ENCODE results near the gene CACNA1F. TPM values are rescaled to one million over a fixed set of nuclear protein-coding genes. Genes with fewer than 3 reads are reported as not detected.
A peak's percentile ranks its signal among the peaks of the same experiment; 100 is the strongest.

CACNA1F gene
- total RNA-seq, 4 donors from 2014 or later: 0.10 to 0.21 (median 0.13) TPM; not detected in 1

- Histone ChIP-seq H3K27ac (peak overlapping the region; percentile 91 to 95 (median 93)), H3K36me3 (no peaks in the 10 kb centered on the region), H3K27me3 (no peaks in the 10 kb centered on the region), H3K4me3 (replicated peaks in 1 of 3) (peak overlapping the region in 1 of 3 donors; percentile 27), H3K4me1 (peaks cover 7 to 12% of the 10 kb centered on the region in 2 donors), H3K9me3 (no peaks in the 10 kb centered on the region)
- 10 to 14% methylated on average over 13 of the region's 69 CpGs for WGBS, 2 donors
- TF ChIP-seq CTCF (IDR thresholded peaks at IDR 0.05): peak in 5 of 6 experiments; percentile 27 to 91 (median 78)
- peak in 1 of 2 donors; percentile 85 for TF ChIP-seq POLR2A (IDR thresholded peaks at IDR 0.05)
- intact Hi-C loops (cut with DNase I): no loop called here
- DNase-seq: peak; percentile 82 to 84
Observed at GRCh38 chrX:49163555-49164419, 69.4 kb downstream of the CACNA1F start.

DNA sequence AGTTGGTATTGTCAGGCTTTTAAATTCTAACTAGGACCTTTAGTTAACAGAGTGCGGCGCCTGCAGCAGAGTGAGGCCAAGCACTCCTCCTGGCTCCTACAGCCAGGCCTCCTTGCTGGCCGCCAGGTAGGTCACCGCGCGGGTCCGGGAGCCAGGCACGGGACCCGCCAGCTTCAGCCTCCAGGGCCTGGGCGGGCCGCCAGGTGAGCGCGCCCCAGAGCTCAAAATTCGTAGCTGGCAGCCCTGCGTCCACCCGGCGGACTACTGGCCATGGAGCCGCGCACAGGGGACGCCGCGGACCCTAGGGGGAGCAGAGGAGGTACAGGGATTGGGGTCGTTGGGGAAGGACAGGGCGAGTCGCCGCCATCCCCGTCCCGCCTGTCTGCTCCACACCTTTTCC lies 70.5 kb downstream of the CACNA1F start, which contains the start of gene MAGIX:
Gene MAGIX (plus strand): TSS at position 139 of the 400 bp plus-strand sequence. CDS start 132 bp downstream, at position 271.
- no CpG with 5 or more reads among the region's 28 CpGs for WGBS, 2 donors
- peak within 1 kb of the TSS in 1 of 3 donors; percentile 27 for H3K4me3 ChIP-seq (replicated peaks in 1 of 3)
- H3K9me3 ChIP-seq: no peaks in the 10 kb centered on the region
- DNase-seq: peak; percentile 71 to 72
- peak within 1 kb of the TSS; percentile 91 to 95 (median 93) for H3K27ac ChIP-seq
- H3K4me1 ChIP-seq: peaks cover 7 to 12% of the 10 kb centered on the region in 2 donors
- intact Hi-C loops (cut with DNase I): no loop called here
- H3K27me3 ChIP-seq: no peaks in the 10 kb centered on the region
- H3K36me3 ChIP-seq: no peaks in the 10 kb centered on the region
- TF ChIP-seq CTCF (IDR thresholded peaks at IDR 0.05) (no peak), POLR2A (IDR thresholded peaks at IDR 0.05) (peak in 1 of 2 donors; percentile 43)

DNA sequence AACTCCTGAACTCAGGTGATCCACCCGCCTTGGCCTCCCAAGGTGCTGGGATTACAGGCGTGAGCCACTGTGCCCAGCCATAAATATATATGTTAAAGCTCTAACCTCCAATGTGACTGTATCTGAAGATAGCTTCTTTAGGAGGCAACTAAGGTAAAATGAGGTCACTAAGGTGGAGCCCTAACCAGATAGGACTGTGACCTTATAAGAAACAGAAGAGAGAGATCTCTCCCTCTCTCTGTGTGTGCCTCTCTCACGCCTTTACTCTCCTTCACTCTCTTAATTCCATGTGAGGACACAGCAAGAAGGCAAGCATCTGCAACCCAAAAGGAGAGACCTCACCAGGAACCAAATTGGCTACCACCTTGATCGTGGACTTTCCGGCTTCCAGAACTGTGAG lies 71.5 kb downstream of the CACNA1F start:
- intact Hi-C loops (cut with DNase I): no loop called here
- WGBS, 2 donors: 89 to 99% methylated on average over 4 to 5 of the region's 5 CpGs
- Histone ChIP-seq H3K27me3 (no peaks in the 10 kb centered on the region), H3K9me3 (no peaks in the 10 kb centered on the region), H3K4me3 (replicated peaks in 1 of 3) (no peak overlapping the region), H3K36me3 (no peaks in the 10 kb centered on the region), H3K27ac (no peak overlapping the region), H3K4me1 (peaks cover under 1 to 4% of the 10 kb centered on the region in 2 donors)
- TF ChIP-seq POLR2A (IDR thresholded peaks at IDR 0.05) (no peak), CTCF (IDR thresholded peaks at IDR 0.05) (no peak)
- no peak for DNase-seq

DNA sequence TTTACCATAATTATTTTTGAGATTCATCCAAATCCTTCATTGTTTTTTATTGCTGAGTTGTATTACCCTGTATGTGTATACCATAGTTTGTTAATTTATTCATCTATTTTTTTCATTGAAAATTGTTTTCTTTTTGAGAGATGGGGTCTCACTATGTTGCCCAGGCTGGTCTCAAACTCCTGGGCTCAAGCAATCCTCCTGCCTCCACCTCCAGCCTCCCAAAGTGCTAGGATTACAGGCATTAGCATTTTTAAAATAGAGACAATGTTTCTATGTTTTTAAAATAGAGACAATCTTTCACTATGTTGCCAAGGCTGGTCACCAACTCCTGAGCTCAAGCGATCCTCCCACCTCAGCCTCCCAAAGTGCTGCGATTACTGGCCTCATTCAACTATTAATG lies 72.2 kb downstream of the CACNA1F start:
- WGBS, 2 donors: 92 to 100% methylated on average over 2 of the region's 2 CpGs
- no peaks in the 10 kb centered on the region for H3K27me3 ChIP-seq
- H3K4me1 ChIP-seq: peaks cover 0 to under 1% of the 10 kb centered on the region in 2 donors
- H3K36me3 ChIP-seq: no peaks in the 10 kb centered on the region
- H3K27ac ChIP-seq: no peak overlapping the region
- TF ChIP-seq CTCF (IDR thresholded peaks at IDR 0.05) (no peak), POLR2A (IDR thresholded peaks at IDR 0.05) (no peak)
- DNase-seq: no peak
- H3K4me3 ChIP-seq (replicated peaks in 1 of 3): no peak overlapping the region
- H3K9me3 ChIP-seq: no peaks in the 10 kb centered on the region
- intact Hi-C loops (cut with DNase I): no loop called here

GRCh38 chrX:49157194-49157593 lies 75.9 kb downstream of the CACNA1F start:
- intact Hi-C loops (cut with DNase I): no loop called here
- Histone ChIP-seq H3K4me3 (replicated peaks in 1 of 3) (no peak overlapping the region), H3K27ac (no peak overlapping the region), H3K27me3 (no peaks in the 10 kb centered on the region), H3K36me3 (no peaks in the 10 kb centered on the region), H3K9me3 (no peaks in the 10 kb centered on the region), H3K4me1 (no peaks in the 10 kb centered on the region)
- TF ChIP-seq POLR2A (IDR thresholded peaks at IDR 0.05): no peak
- TF ChIP-seq CTCF (IDR thresholded peaks at IDR 0.05): no peak
- no peak for DNase-seq
- 81% methylated on average over 14 of the region's 25 CpGs; no CpG with 5 or more reads in 1 of the 2 donors for WGBS, 2 donors

Data from thyroid gland (tissue), 4 donors.